Measurements from ENCODE around the gene NOTUM.

- no peak for TF ChIP-seq CTCF (IDR thresholded peaks at IDR 0.05 in 4 of 5, conservative IDR thresholded peaks at IDR 0.05 in 1 of 5)
- no peak for TF ChIP-seq POLR2A (IDR thresholded peaks at IDR 0.05)
These were observed 21.1 kb downstream of the NOTUM start for GRCh38 chr17:81939881-81940385.

Measured in gastrocnemius medialis (tissue), 4 donors.